HFF-Myc (cell line): ENCODE results near the gene TRPM2.
"Not testable (repeated sequence)": the region's sequence is repeated elsewhere in the genome, so short reads cannot be mapped to it uniquely, and the experiment has no call there.

ENCODE experiments used
- DNase-seq: peaks from one replicate; pipeline ENCODE4 v3.0.0-alpha.2; 2011; ENCODE audit warnings: low read depth; ENCODE audit errors: extremely low read depth
- H3K4me3 ChIP-seq: replicated peaks from 2 replicates; pipeline ENCODE4 v1.5.1; 2011; ENCODE audit warnings: low read depth, mild to moderate bottlenecking, control low read depth, low read length
- TF ChIP-seq, protein P1 (sequence below): IDR thresholded peaks from 2 replicates; pipeline ENCODE4 v1.5.1; 2012; ENCODE audit warnings: mild to moderate bottlenecking, low read depth, low read length, control low read depth; ENCODE audit errors: missing control alignments

The TRPM2 gene

DNA sequence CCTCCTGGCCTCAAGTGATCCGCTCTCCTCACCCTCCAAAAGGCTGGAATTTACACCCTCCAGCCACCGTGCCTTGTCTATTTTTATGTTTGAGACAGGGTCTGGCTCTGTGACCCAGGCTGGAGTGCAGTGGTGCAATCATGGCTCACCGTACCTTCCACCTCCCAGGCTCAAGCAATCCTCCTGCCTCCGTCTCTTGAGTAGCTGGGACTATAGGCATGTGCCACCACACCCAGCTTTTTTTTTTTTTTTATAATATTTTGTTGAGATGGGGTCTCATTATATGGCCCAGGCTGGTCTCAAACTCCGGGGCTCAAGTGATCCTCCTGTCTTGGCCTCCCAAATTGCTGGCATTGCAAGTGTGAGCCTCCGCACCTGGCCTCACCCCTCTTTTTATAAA lies 38.8 kb downstream of the TRPM2 start:
- no peak for DNase-seq
- TF ChIP-seq, protein P1, sequence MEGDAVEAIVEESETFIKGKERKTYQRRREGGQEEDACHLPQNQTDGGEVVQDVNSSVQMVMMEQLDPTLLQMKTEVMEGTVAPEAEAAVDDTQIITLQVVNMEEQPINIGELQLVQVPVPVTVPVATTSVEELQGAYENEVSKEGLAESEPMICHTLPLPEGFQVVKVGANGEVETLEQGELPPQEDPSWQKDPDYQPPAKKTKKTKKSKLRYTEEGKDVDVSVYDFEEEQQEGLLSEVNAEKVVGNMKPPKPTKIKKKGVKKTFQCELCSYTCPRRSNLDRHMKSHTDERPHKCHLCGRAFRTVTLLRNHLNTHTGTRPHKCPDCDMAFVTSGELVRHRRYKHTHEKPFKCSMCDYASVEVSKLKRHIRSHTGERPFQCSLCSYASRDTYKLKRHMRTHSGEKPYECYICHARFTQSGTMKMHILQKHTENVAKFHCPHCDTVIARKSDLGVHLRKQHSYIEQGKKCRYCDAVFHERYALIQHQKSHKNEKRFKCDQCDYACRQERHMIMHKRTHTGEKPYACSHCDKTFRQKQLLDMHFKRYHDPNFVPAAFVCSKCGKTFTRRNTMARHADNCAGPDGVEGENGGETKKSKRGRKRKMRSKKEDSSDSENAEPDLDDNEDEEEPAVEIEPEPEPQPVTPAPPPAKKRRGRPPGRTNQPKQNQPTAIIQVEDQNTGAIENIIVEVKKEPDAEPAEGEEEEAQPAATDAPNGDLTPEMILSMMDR = no peak
- no peak overlapping the region for H3K4me3 ChIP-seq

DNA sequence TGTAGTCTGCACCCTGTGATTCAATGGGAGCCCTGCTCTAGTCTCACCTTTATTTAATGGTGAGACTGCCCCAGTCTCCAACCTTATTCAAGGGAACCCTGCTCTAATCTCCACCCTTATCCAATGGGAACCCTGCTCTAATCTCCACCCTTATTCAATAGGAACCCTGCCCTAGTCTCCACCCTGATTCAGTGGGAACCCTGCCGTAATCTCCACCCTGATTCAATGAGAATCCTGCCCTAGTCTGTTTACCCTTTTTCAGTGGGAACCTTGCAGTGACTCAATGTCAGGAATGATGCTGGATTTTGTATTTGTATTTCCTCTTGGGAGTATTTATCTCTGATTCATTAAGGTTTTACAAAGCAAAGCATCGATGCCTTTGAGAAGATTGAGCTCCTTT lies 39.5 kb downstream of the TRPM2 start:
- TF ChIP-seq, protein P1 = no peak
- DNase-seq = no peak
- no peak overlapping the region for H3K4me3 ChIP-seq

DNA sequence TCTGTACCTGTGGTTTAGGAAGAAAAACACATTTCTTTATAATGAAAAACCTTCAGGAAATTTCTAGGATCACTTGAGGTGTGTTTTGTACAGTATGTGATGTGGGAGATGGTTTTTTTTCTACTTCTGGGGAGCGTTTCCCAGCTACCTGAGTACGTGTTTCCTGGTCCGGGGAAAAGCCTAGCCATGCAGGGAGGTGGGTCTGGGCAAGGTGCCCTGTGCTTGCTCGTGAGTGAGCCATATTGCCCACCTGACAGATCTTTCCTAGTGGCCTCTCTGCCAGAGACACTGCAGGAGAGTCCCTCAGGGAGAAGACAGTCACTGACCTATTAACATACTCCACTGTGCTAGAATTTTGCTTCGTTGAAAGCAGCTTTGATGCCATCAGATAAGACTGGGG lies 41.3 kb downstream of the TRPM2 start:
- TF ChIP-seq, protein P1 = no peak

DNA sequence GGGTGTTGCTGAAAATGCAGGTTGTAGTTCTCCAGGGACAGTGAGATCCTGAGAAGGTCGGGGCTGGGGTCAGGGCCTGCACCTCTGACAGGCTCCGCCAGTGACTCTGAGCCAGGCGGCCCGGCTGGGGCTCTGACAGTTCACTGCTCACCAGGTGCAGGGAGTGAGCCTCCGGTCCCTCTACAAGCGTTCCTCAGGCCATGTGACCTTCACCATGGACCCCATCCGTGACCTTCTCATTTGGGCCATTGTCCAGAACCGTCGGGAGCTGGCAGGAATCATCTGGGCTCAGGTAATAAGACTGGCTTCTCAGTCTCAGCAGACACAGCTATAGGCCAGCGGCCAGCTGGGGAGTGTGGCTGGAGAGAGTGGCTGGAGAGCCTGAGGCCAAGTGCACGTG lies 41.8 kb downstream of the TRPM2 start:
- no peak overlapping the region for H3K4me3 ChIP-seq
- TF ChIP-seq, protein P1 = no peak
- no peak for DNase-seq

More for the DNA sequence above, 41.3 kb downstream of the TRPM2 start:
- DNase-seq = no peak
- H3K4me3 ChIP-seq = no peak overlapping the region

DNA sequence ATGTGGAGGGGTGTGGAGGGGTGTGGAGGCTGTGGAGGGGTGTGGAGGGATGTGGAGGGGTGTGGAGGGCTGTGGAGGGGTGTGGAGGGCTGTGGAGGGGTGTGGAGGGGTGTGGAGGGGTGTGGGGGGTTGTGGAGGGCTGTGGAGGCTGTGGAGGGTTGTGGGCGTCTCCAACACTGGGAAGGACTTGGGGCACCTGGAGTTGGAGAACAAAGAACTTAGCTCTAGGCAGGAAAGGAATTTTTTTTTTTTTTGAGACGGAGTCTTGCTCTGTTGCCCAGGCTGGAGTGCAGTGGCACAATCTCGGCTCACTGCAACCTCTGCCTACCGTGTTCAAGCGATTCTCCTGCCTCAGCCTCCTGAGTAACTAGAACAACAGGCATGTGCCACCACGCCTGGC lies 43.4 kb downstream of the TRPM2 start:
- not testable (repeated sequence) for DNase-seq, H3K4me3 ChIP-seq

DNA sequence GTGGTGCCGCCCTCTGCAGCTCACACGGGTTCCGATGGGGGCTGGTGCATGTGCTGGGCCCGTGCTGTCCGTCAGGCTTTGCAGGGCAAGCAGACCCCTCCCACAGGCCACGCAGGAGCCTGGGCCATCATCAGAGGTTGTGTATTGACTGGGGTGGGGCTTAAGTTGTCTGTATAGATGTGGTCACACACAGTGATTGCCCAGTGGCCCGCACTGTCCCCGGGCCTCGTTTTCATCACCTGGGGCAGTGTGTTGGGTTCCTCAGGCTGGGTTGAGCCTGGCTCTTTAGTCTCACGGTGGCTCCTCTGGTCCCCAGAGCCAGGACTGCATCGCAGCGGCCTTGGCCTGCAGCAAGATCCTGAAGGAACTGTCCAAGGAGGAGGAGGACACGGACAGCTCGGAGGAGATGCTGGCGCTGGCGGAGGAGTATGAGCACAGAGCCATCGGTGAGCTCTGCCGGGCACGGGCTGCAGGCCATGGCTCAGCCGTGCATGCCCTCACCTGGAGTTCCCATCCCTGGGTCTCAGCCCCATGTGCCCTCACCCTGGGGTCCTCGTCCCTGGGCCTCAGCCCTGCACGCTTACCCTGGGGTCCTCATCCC lies 44.1 kb downstream of the TRPM2 start:
- H3K4me3 ChIP-seq = no peak overlapping the region
- no peak for DNase-seq
- TF ChIP-seq, protein P1 = no peak

DNA sequence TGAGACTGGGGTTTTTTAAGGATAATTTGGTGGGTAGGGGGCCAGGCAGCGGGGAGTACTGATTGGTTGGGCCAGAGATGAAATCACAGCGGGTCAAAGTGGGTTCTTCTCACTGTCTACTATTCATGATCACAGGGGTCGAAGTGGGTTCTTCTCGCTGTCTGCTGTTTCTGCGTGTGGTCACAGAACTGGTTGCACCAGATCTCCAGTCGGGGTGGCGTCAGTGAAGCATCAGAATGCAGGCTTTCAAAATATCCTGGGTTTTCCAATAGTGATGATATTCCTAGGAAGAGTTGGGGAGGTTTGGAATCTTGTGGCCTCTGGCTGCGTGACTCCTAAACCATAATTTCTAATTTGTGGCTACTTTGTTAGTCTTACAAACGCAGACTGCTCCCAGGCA lies 45.1 kb downstream of the TRPM2 start:
- TF ChIP-seq, protein P1 = no peak
- no peak for DNase-seq

More for the DNA sequence above, 45.1 kb downstream of the TRPM2 start:
- H3K4me3 ChIP-seq = no peak overlapping the region
